ENCODE results near the gene CERS6.
"Not testable (repeated sequence)": the region's sequence is repeated elsewhere in the genome, so short reads cannot be mapped to it uniquely, and the experiment has no call there.

Gene CERS6

DNA sequence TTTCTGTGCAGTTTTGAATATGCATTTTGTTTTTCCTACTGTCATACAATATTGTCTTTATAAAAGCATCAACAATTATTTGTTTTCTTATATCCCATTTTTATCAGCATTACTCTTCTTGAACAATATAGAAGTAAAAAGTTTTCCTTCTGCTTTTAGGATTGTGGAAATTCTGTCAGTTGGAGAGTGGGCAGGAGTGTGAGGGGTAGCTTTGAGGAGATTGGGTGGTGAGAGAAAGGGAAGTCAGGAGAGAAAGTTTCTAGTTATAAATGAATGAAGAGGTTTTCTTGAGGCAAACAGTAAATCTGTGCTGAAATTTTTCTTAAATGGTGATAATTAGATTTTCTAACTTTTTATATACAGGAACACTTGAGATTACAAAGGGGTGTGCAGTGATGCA, 194.7 kb downstream of the CERS6 start:
- H3K36me3 ChIP-seq (ENCODE audit: control insufficient read depth in 5 of 5, insufficient read depth in 5 of 5, low read length in 5 of 5), result no peaks in the 10 kb centered on the region
- no peak overlapping the region for H3K9ac ChIP-seq (ENCODE audit: low read length in 5 of 5)
- peaks cover 0 to 4% (median 0%) of the 10 kb centered on the region in 5 donors for H3K9me3 ChIP-seq (ENCODE audit: control insufficient read depth in 5 of 5, low read length in 5 of 5)
- H3K27ac ChIP-seq (ENCODE audit: low read depth, low read length), result no peak overlapping the region
- peaks cover 0 to 5% (median 0%) of the 10 kb centered on the region in 5 donors for H3K4me1 ChIP-seq (ENCODE audit: control insufficient read depth in 5 of 5, insufficient read depth in 5 of 5, low read length in 5 of 5)
- H3K27me3 ChIP-seq (ENCODE audit: control insufficient read depth in 5 of 5, insufficient read depth in 4 of 5, low read length in 5 of 5), result no peaks in the 10 kb centered on the region
- no peak overlapping the region for H3K4me3 ChIP-seq (ENCODE audit: low read depth in 1 of 5, low read length in 5 of 5)

DNA sequence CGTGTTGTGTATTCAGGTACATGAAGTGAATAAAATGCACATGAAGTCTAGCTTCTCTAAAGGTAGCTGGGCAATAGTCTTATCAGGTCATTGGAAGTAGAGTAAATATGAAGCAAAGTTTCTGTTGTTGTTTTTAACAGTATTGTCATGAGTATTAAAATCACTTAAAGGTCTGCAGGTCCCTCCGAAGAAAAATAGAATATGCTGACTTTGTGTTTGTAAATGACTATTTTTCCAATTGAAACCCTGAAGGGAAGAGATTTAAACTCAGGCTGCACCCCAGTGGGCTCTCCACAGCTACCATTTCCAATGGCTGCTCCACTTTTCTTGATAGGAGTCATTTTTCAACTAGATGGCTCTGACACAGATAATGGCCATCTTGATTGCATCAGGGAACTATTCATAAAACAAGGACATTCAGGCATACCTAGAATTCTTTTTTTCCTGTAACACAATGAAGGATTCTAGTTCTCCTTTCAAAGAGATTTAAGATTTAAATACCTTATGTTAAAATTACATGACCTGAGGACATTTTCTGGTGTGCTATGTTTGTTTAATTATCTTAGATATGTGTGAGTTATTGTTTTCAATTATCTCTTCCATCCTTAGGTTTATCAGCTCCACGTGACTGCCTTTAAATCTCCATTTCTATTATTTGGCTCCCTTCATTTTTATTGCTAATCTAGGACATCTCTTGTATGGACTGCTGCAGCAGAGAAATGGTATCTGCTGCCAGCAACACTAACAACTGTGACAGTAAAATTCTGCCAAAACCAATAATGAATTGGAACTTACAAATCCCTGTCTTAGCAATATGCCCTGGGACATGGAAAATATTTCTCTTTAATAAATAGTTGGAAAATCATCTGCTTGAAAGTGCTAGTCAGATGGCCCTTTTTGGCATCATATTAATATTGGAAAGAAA, 197.2 kb downstream of the CERS6 start:
- Histone ChIP-seq H3K4me3 (ENCODE audit: low read depth in 1 of 5, low read length in 5 of 5) (no peak overlapping the region), H3K27me3 (ENCODE audit: control insufficient read depth in 5 of 5, insufficient read depth in 4 of 5, low read length in 5 of 5) (no peaks in the 10 kb centered on the region), H3K27ac (ENCODE audit: low read depth, low read length) (no peak overlapping the region), H3K9ac (ENCODE audit: low read length in 5 of 5) (no peak overlapping the region), H3K36me3 (ENCODE audit: control insufficient read depth in 5 of 5, insufficient read depth in 5 of 5, low read length in 5 of 5) (no peaks in the 10 kb centered on the region), H3K9me3 (ENCODE audit: control insufficient read depth in 5 of 5, low read length in 5 of 5) (no peaks in the 10 kb centered on the region), H3K4me1 (ENCODE audit: control insufficient read depth in 5 of 5, insufficient read depth in 5 of 5, low read length in 5 of 5) (peaks cover 0 to 5% (median 0%) of the 10 kb centered on the region in 5 donors)

DNA sequence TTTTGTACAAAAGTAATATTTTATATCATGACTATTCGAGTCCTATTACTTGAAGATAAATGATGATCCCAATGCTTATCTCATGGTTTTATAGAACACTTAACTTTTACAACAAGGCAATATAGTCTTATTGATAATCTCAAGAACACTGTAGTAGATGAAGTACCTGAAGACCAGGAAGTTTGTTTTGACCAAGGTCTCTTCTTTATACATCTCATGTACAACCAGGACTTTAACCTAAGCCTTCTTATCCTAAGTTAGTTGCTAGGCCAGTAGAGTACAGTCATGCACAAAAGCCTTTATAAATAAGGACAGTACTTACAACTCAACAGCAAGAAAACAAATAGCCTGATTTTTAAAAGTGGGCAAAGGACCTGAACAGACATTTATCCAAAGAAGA, 198.6 kb downstream of the CERS6 start:
- Histone ChIP-seq H3K9ac (ENCODE audit: low read length in 5 of 5) (no peak overlapping the region), H3K27me3 (ENCODE audit: control insufficient read depth in 5 of 5, insufficient read depth in 4 of 5, low read length in 5 of 5) (no peaks in the 10 kb centered on the region), H3K36me3 (ENCODE audit: control insufficient read depth in 5 of 5, insufficient read depth in 5 of 5, low read length in 5 of 5) (no peaks in the 10 kb centered on the region), H3K4me1 (ENCODE audit: control insufficient read depth in 5 of 5, insufficient read depth in 5 of 5, low read length in 5 of 5) (peaks cover 0 to 3% (median 0%) of the 10 kb centered on the region in 5 donors), H3K4me3 (ENCODE audit: low read depth in 1 of 5, low read length in 5 of 5) (no peak overlapping the region), H3K9me3 (ENCODE audit: control insufficient read depth in 5 of 5, low read length in 5 of 5) (no peaks in the 10 kb centered on the region), H3K27ac (ENCODE audit: low read depth, low read length) (no peak overlapping the region)

DNA sequence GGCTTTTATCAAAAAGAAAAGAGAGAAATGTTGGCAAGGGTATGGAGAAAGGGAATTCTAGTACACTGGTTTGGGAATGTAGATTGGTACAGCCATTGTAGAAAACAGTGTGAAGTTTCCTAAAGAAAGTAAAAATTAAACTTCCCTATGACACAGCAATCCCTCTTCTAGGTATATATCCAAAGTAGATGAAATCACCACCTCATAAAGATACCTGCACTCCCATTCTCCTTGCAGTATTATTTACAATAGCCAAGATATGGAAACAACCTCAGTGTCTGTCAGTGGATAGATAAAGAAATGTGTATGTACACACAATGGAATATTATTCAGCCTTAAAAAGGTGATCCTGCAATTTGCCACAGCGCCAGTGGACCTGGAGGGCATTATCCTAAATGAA, 199.1 kb downstream of the CERS6 start:
- H3K4me1 ChIP-seq (ENCODE audit: control insufficient read depth in 5 of 5, insufficient read depth in 5 of 5, low read length in 5 of 5), result peaks cover 0 to 3% (median 0%) of the 10 kb centered on the region in 5 donors
- no peak overlapping the region for H3K4me3 ChIP-seq (ENCODE audit: low read depth in 1 of 5, low read length in 5 of 5)
- no peaks in the 10 kb centered on the region for H3K9me3 ChIP-seq (ENCODE audit: control insufficient read depth in 5 of 5, low read length in 5 of 5)
- H3K27ac ChIP-seq (ENCODE audit: low read depth, low read length), result no peak overlapping the region
- no peak overlapping the region for H3K9ac ChIP-seq (ENCODE audit: low read length in 5 of 5)
- no peaks in the 10 kb centered on the region for H3K27me3 ChIP-seq (ENCODE audit: control insufficient read depth in 5 of 5, insufficient read depth in 4 of 5, low read length in 5 of 5)
- H3K36me3 ChIP-seq (ENCODE audit: control insufficient read depth in 5 of 5, insufficient read depth in 5 of 5, low read length in 5 of 5), result no peaks in the 10 kb centered on the region

DNA sequence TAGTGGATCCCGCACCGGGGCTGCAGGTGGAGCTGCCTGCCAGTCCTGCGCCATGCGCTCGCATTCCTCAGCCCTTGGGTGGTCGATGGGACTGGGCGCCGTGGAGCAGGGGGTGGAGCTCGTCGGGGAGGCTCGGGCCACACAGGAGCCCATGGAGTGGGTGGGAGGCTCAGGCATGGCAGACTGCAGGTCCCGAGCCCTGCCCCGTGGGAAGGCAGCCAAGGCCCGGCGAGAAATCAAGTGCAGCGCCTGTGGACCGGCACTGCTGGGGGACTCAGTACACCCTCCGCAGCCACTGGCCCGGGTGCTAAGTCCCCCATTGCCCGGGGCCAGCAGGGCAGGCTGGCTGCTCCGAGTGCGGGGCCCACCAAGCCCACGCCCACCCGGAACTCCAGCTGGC, 201.3 kb downstream of the CERS6 start:
- not testable (repeated sequence) for H3K36me3 ChIP-seq (ENCODE audit: control insufficient read depth in 5 of 5, insufficient read depth in 5 of 5, low read length in 5 of 5); H3K4me3 ChIP-seq (ENCODE audit: low read depth in 1 of 5, low read length in 5 of 5); H3K9ac ChIP-seq (ENCODE audit: low read length in 5 of 5); H3K27me3 ChIP-seq (ENCODE audit: control insufficient read depth in 5 of 5, insufficient read depth in 4 of 5, low read length in 5 of 5); H3K9me3 ChIP-seq (ENCODE audit: control insufficient read depth in 5 of 5, low read length in 5 of 5); H3K27ac ChIP-seq (ENCODE audit: low read depth, low read length); H3K4me1 ChIP-seq (ENCODE audit: control insufficient read depth in 5 of 5, insufficient read depth in 5 of 5, low read length in 5 of 5)

DNA sequence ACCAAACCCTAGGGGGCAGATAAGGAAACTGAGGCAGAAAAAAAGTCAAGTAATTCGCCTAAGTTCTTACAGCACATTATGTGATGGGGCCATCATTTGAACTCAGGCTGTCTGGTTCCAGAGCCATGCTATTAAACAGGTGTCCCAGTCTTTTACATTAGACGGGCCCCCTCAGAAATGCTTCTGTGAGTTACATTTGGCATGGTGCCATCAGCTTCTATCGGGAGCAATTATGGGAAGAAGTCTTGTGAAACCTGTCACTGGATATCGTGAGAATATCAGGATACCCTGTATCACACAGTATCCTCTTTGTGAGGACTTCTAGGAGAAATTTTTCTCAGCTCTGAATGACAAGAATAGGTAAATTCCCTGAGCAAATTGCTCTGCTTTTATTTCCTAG, 202.6 kb downstream of the CERS6 start:
- Histone ChIP-seq H3K4me1 (ENCODE audit: control insufficient read depth in 5 of 5, insufficient read depth in 5 of 5, low read length in 5 of 5) (no peaks in the 10 kb centered on the region), H3K27ac (ENCODE audit: low read depth, low read length) (no peak overlapping the region), H3K9me3 (ENCODE audit: control insufficient read depth in 5 of 5, low read length in 5 of 5) (no peaks in the 10 kb centered on the region), H3K27me3 (ENCODE audit: control insufficient read depth in 5 of 5, insufficient read depth in 4 of 5, low read length in 5 of 5) (no peaks in the 10 kb centered on the region), H3K36me3 (ENCODE audit: control insufficient read depth in 5 of 5, insufficient read depth in 5 of 5, low read length in 5 of 5) (no peaks in the 10 kb centered on the region), H3K4me3 (ENCODE audit: low read depth in 1 of 5, low read length in 5 of 5) (no peak overlapping the region), H3K9ac (ENCODE audit: low read length in 5 of 5) (no peak overlapping the region)

DNA sequence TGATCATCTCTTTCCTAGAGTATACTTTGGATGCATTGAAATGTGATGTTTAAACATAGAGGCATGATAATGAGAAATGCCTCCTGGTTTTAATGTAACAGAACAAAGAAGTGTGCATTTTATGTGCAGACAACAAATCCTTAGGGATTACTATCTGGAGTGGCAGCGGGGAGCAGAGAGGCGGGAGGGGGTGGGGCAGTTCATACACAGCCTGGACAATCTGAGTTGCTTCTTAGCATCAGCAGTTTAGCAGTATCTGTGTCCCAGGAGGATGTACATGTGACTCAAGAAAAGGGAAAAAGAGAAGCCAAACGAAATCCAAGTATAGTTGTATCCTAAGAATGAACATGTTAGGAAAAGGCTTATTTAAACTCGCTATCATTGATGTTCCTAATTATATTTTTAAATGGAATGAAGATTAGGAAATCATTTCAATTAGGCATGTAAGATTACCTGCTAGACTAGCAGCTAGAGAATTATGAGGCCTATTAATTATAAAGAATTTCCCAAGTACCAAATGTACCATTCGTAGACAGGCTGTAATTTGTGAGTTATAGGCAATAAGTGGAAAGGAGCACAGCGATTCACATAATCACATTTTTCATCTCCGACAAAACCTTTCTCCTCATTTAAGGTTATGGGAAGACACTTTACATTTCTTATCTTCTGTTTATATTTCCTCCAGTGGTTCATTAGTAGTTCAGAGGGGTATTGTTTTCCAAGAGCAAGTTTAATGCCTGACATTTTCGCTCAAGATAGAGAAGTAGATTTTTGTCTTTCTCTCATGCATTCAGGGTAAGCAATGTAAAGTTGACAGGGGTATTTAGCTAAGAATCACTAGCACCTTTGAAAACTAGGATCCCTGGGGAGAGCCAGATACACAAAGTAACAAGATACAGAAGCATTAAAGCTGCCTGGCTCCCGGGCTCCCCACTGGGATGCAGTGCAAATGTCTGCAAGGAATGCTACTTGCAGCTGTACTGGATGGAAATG, 205.1 kb downstream of the CERS6 start:
- no peaks in the 10 kb centered on the region for H3K27me3 ChIP-seq (ENCODE audit: control insufficient read depth in 5 of 5, insufficient read depth in 4 of 5, low read length in 5 of 5)
- H3K9ac ChIP-seq (ENCODE audit: low read length in 5 of 5), result no peak overlapping the region
- H3K36me3 ChIP-seq (ENCODE audit: control insufficient read depth in 5 of 5, insufficient read depth in 5 of 5, low read length in 5 of 5), result no peaks in the 10 kb centered on the region
- no peak overlapping the region for H3K27ac ChIP-seq (ENCODE audit: low read depth, low read length)
- no peak overlapping the region for H3K4me3 ChIP-seq (ENCODE audit: low read depth in 1 of 5, low read length in 5 of 5)
- H3K9me3 ChIP-seq (ENCODE audit: control insufficient read depth in 5 of 5, low read length in 5 of 5), result no peaks in the 10 kb centered on the region
- H3K4me1 ChIP-seq (ENCODE audit: control insufficient read depth in 5 of 5, insufficient read depth in 5 of 5, low read length in 5 of 5), result no peaks in the 10 kb centered on the region

DNA sequence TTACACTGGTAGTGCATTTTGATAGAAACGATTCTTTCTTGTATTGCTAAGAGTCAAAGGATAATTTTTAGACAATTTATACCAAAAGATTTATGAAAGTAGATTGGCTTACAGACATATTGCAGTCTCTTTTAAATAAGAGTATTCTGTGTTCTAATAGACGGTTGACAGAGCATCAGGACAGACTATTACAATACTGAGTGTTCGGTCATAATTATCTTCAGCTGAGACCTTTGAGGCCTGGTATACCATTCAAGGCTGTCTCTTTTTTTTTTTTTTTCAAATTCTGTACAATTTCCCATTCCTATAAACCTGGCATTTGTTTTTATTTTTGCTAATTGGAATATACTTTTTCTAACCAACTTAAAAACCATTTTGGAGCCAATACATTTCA, 205.8 kb downstream of the CERS6 start:
- Histone ChIP-seq H3K36me3 (ENCODE audit: control insufficient read depth in 5 of 5, insufficient read depth in 5 of 5, low read length in 5 of 5) (no peaks in the 10 kb centered on the region), H3K9ac (ENCODE audit: low read length in 5 of 5) (no peak overlapping the region), H3K27me3 (ENCODE audit: control insufficient read depth in 5 of 5, insufficient read depth in 4 of 5, low read length in 5 of 5) (no peaks in the 10 kb centered on the region), H3K27ac (ENCODE audit: low read depth, low read length) (no peak overlapping the region), H3K4me1 (ENCODE audit: control insufficient read depth in 5 of 5, insufficient read depth in 5 of 5, low read length in 5 of 5) (no peaks in the 10 kb centered on the region), H3K4me3 (ENCODE audit: low read depth in 1 of 5, low read length in 5 of 5) (no peak overlapping the region), H3K9me3 (ENCODE audit: control insufficient read depth in 5 of 5, low read length in 5 of 5) (no peaks in the 10 kb centered on the region)

DNA sequence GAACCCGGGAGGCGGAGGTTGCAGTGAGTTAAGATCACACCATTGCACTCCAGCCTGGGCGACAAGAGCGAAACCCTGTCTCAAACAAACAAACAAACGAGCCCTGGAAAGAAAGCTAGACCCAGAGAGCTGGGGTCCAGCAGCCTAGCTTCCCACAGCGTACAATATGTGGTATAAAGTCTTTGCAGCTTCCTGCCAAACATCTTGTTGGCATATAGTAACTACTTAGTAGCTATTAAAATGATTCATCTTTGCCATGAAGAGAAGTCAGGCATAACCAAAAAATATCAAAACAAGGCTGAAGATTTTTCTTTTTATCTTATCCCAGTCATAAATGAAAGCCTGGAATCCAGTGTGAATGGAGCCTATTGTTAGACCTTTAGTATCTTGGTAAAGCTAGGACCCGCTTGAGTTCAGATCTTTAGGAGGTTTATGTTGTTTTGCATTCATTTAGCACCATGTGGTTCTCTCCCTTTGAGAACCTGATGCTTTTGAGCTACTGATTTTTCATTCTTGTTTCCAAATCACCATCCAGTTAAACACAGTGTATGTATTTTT, 206.7 kb downstream of the CERS6 start:
- Histone ChIP-seq H3K27ac (ENCODE audit: low read depth, low read length) (no peak overlapping the region), H3K4me1 (ENCODE audit: control insufficient read depth in 5 of 5, insufficient read depth in 5 of 5, low read length in 5 of 5) (no peaks in the 10 kb centered on the region), H3K4me3 (ENCODE audit: low read depth in 1 of 5, low read length in 5 of 5) (no peak overlapping the region), H3K9me3 (ENCODE audit: control insufficient read depth in 5 of 5, low read length in 5 of 5) (no peaks in the 10 kb centered on the region), H3K9ac (ENCODE audit: low read length in 5 of 5) (no peak overlapping the region), H3K27me3 (ENCODE audit: control insufficient read depth in 5 of 5, insufficient read depth in 4 of 5, low read length in 5 of 5) (no peaks in the 10 kb centered on the region), H3K36me3 (ENCODE audit: control insufficient read depth in 5 of 5, insufficient read depth in 5 of 5, low read length in 5 of 5) (no peaks in the 10 kb centered on the region)

DNA sequence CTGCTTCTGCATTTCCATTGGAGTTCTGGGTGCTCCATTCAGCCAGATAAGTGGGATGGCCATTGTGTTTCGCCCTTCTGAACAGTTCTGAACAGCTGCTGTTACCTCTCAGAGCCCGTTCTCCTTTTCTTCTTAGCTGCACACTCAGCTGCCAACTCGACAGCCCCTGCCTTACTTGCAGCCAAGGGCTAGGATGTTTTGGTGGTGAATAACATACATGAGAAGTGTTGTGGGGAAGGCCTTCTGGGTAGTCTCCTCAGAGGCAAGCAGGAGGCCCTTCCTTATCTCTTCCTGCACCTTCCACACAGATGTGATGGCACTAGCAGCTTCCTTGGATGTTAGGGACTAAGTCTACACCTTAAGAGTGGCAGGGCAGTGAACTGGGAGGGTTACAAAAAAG, 207.9 kb downstream of the CERS6 start:
- Histone ChIP-seq H3K27me3 (ENCODE audit: control insufficient read depth in 5 of 5, insufficient read depth in 4 of 5, low read length in 5 of 5) (no peaks in the 10 kb centered on the region), H3K4me3 (ENCODE audit: low read depth in 1 of 5, low read length in 5 of 5) (no peak overlapping the region), H3K9me3 (ENCODE audit: control insufficient read depth in 5 of 5, low read length in 5 of 5) (no peaks in the 10 kb centered on the region), H3K4me1 (ENCODE audit: control insufficient read depth in 5 of 5, insufficient read depth in 5 of 5, low read length in 5 of 5) (no peaks in the 10 kb centered on the region), H3K27ac (ENCODE audit: low read depth, low read length) (no peak overlapping the region), H3K9ac (ENCODE audit: low read length in 5 of 5) (no peak overlapping the region), H3K36me3 (ENCODE audit: control insufficient read depth in 5 of 5, insufficient read depth in 5 of 5, low read length in 5 of 5) (no peaks in the 10 kb centered on the region)
